Mucosa of rectum (tissue), 2 donors: ENCODE measurements around the gene SUN3.
"Not testable (repeated sequence)": the region's sequence is repeated elsewhere in the genome, so short reads cannot be mapped to it uniquely, and the experiment has no call there.

Experiments used
- H3K27ac ChIP-seq, 2 donors: one replicate each; pipeline ENCODE4 v1.7.0; 2013; ENCODE audit warnings: inconsistent platforms in 2 of 2, low read depth in 2 of 2, low read length in 2 of 2
- H3K27me3 ChIP-seq, 2 donors: one replicate each; pipeline ENCODE4 v1.7.0; 2013; ENCODE audit warnings: low read length in 2 of 2; ENCODE audit not compliant: control insufficient read depth in 2 of 2, insufficient read depth in 2 of 2
- H3K36me3 ChIP-seq, 2 donors: one replicate each; pipeline ENCODE4 v1.7.0; 2013; ENCODE audit warnings: low read length in 2 of 2; ENCODE audit not compliant: control insufficient read depth in 2 of 2, insufficient read depth in 2 of 2
- H3K4me1 ChIP-seq, 2 donors: one replicate each; pipeline ENCODE4 v1.7.0; 2013; ENCODE audit warnings: low read length in 2 of 2, mild to moderate bottlenecking in 1 of 2; ENCODE audit not compliant: control insufficient read depth in 2 of 2, insufficient read depth in 2 of 2
- H3K4me3 ChIP-seq, 2 donors: one replicate each; pipeline ENCODE4 v1.7.0; 2013; ENCODE audit warnings: low read length in 2 of 2
- H3K9ac ChIP-seq, 2 donors: one replicate each; pipeline ENCODE4 v1.7.0; 2013; ENCODE audit warnings: low read length in 2 of 2, low read depth in 1 of 2, mild to moderate bottlenecking in 1 of 2
- H3K9me3 ChIP-seq, 2 donors: one replicate each; pipeline ENCODE4 v1.7.0; 2013; ENCODE audit warnings: low read length in 2 of 2; ENCODE audit not compliant: control insufficient read depth in 2 of 2
- donor health status: healthy.
- donor health status: Normal muscosa, but diverticular disease.

Gene SUN3

DNA sequence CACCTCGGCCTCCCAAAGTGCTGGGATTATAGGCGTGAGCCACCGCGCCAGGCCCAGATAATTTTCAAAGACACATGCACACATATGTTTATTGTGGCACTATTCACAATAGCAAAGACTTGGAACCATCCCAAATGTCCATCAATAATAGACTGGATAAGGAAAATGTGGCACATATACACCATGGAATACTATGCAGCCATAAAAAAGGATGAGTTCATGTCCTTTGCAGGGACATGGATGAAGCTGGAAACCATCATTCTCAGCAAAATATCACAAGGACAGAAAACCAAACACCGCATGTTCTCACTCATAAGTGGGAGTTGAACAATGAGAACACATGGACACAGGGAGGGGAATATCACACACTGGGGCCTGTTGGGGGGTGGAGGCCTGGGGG, 48.3 kb downstream of the SUN3 start:
- H3K36me3 ChIP-seq, result peaks cover 18 to 27% of the 10 kb centered on the region in 2 donors
- H3K27me3 ChIP-seq, H3K27ac ChIP-seq, H3K9ac ChIP-seq, H3K4me1 ChIP-seq, H3K4me3 ChIP-seq, H3K9me3 ChIP-seq: not testable (repeated sequence)

- Histone ChIP-seq H3K9ac (no peak overlapping the region), H3K4me3 (peak overlapping the region; percentile 65 to 93), H3K4me1 (peaks cover 8 to 10% of the 10 kb centered on the region in 2 donors)
Measured at GRCh38 chr7:47979832-47980181, 49.1 kb downstream of the SUN3 start.

GRCh38 chr7:47979145-47979831, 49.6 kb downstream of the SUN3 start, which contains the start of gene HUS1:
Gene HUS1 (minus strand): TSS chr7:47979615. CDS start chr7:47979519, 96 bp downstream.
- H3K27me3 ChIP-seq, result no peaks in the 10 kb centered on the region
- H3K9me3 ChIP-seq, result no peaks in the 10 kb centered on the region
- peak within 1 kb of the TSS; percentile 65 to 93 for H3K4me3 ChIP-seq
- peaks cover 28 to 38% of the 10 kb centered on the region in 2 donors for H3K36me3 ChIP-seq
- H3K4me1 ChIP-seq, result peaks cover 8 to 10% of the 10 kb centered on the region in 2 donors
- peak within 1 kb of the TSS; percentile 92 to 94 for H3K27ac ChIP-seq
- peak within 1 kb of the TSS; percentile 75 to 80 for H3K9ac ChIP-seq

More at GRCh38 chr7:47979832-47980181, 49.1 kb downstream of the SUN3 start:
- H3K27me3 ChIP-seq, result no peaks in the 10 kb centered on the region
- H3K36me3 ChIP-seq, result peaks cover 23 to 33% of the 10 kb centered on the region in 2 donors
- no peaks in the 10 kb centered on the region for H3K9me3 ChIP-seq
- peak overlapping the region; percentile 92 to 94 for H3K27ac ChIP-seq

GRCh38 chr7:47978790-47979144, 50.1 kb downstream of the SUN3 start:
- H3K9ac ChIP-seq, result peak overlapping the region; percentile 75 to 80
- peaks cover 34 to 42% of the 10 kb centered on the region in 2 donors for H3K36me3 ChIP-seq
- H3K27ac ChIP-seq, result peak overlapping the region; percentile 92 to 94
- no peaks in the 10 kb centered on the region for H3K9me3 ChIP-seq
- peak overlapping the region; percentile 65 to 93 for H3K4me3 ChIP-seq
- H3K27me3 ChIP-seq, result no peaks in the 10 kb centered on the region
- H3K4me1 ChIP-seq, result peaks cover 8 to 10% of the 10 kb centered on the region in 2 donors

- Histone ChIP-seq H3K9ac (no peak overlapping the region), H3K27ac (no peak overlapping the region), H3K36me3 (peaks cover 47 to 54% of the 10 kb centered on the region in 2 donors), H3K4me3 (no peak overlapping the region), H3K27me3 (no peaks in the 10 kb centered on the region), H3K9me3 (no peaks in the 10 kb centered on the region), H3K4me1 (peaks cover 22 to 27% of the 10 kb centered on the region in 2 donors)
Measured at GRCh38 chr7:47973739-47974138, 55.2 kb downstream of the SUN3 start.

DNA sequence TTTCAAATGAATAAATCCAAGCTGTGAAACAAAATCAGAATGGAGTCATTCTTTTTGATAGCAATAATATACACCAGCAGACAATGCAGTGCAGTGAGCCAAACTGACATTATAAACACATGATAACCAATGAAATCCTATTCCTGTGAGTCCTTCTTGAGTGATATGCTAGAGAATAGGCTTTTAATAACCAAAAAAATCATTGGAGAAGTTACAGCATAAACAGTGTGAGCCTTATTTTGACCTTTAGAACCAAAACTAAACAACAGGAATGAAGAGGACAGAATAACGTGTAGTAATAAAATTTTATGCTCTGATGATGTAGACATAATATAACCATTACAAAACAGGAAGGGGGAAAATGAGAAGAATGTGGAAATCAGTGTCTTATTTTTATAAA, 58.1 kb downstream of the SUN3 start:
- Histone ChIP-seq H3K36me3 (peaks cover 52 to 57% of the 10 kb centered on the region in 2 donors), H3K9me3 (no peaks in the 10 kb centered on the region), H3K4me1 (peaks cover 16 to 18% of the 10 kb centered on the region in 2 donors), H3K4me3 (peak overlapping the region in 1 of 2 donors; percentile 42), H3K27me3 (no peaks in the 10 kb centered on the region), H3K27ac (peak overlapping the region; percentile 89 to 92), H3K9ac (peak overlapping the region; percentile 35 to 55)

GRCh38 chr7:47968847-47969774, 59.8 kb downstream of the SUN3 start:
- no peaks in the 10 kb centered on the region for H3K9me3 ChIP-seq
- peaks cover 16 to 18% of the 10 kb centered on the region in 2 donors for H3K4me1 ChIP-seq
- H3K9ac ChIP-seq, result no peak overlapping the region
- peak overlapping the region in 1 of 2 donors; percentile 23 for H3K4me3 ChIP-seq
- H3K27ac ChIP-seq, result peak overlapping the region; percentile 71 to 78
- no peaks in the 10 kb centered on the region for H3K27me3 ChIP-seq
- peaks cover 55 to 59% of the 10 kb centered on the region in 2 donors for H3K36me3 ChIP-seq

DNA sequence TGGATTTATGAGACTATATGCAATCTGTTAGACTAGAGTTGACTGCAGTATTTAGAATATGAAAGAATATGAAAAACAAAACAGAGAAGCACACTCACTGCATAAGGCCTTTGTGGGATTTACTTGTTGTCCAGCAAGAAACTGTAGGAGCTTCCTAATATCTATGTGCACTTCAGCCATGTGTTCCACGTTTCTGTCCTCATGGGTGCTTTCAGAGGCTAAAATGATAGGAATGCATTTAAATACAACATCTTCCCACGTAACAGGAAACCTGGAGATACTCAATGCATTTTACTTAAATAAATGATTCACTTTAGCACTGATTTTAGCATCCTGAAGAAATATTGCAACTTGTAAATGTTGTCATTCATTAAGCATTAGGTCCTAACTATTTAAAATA, 61.2 kb downstream of the SUN3 start:
- Histone ChIP-seq H3K4me1 (peaks cover 19% of the 10 kb centered on the region in 2 donors), H3K27ac (no peak overlapping the region), H3K9ac (no peak overlapping the region), H3K9me3 (no peaks in the 10 kb centered on the region), H3K27me3 (no peaks in the 10 kb centered on the region), H3K36me3 (peaks cover 44 to 55% of the 10 kb centered on the region in 2 donors), H3K4me3 (no peak overlapping the region)

DNA sequence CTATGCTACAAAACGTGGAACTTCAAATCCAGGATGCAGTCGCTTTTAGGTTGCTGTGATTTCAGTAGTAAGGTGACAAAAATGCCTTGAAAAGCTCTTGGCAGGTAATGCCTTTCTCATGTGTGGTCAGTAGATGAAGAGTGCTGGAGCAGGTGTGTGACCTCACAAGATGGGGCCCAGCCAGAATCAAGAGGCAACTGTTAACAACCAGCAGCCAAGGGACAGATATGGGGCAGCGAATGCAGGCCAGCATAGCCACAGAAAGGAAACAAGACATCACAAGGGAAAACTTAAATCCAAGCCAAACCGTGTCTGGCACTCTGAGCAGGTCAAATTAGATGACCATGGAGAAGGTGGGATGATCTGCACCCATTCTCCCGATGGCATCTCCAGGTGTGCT, 61.8 kb downstream of the SUN3 start:
- peaks cover 22 to 23% of the 10 kb centered on the region in 2 donors for H3K4me1 ChIP-seq
- H3K4me3 ChIP-seq, result no peak overlapping the region
- no peaks in the 10 kb centered on the region for H3K9me3 ChIP-seq
- H3K9ac ChIP-seq, result no peak overlapping the region
- no peak overlapping the region for H3K27ac ChIP-seq
- H3K27me3 ChIP-seq, result no peaks in the 10 kb centered on the region
- peaks cover 42 to 56% of the 10 kb centered on the region in 2 donors for H3K36me3 ChIP-seq

DNA sequence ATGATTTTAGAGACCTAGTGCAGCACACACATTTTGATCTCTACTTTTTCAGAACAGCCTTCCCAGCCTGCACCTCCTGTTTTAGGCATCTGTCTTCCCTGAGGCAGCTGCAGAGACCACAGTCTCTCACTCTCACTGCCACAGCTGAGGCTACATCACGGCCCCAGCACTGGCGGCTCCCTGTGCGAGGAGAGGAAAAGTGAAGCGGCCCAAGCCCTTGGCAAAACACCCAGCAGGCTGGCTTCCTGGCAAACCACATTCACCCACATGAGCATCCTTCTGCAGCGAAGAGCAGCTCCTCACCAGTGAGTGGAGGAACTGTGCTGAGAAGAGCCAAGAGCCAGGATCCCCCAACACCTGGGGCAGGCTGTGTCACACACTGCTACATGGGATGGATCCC, 63.5 kb downstream of the SUN3 start:
- Histone ChIP-seq H3K27ac (no peak overlapping the region), H3K27me3 (no peaks in the 10 kb centered on the region), H3K36me3 (peaks cover 42 to 60% of the 10 kb centered on the region in 2 donors), H3K9ac (no peak overlapping the region), H3K9me3 (no peaks in the 10 kb centered on the region), H3K4me1 (peaks cover 12 to 16% of the 10 kb centered on the region in 2 donors), H3K4me3 (no peak overlapping the region)
